Dedifferentiated amniotic fluid mesenchymal stem cell (primary cell): Measurements from ENCODE around the gene GATA2.

Experiments used
- DNase-seq: peaks from one replicate; pipeline ENCODE4 v3.0.0-alpha.2; 2016; ENCODE audit errors: extremely low spot score

GATA2 gene

GRCh38 chr3:128502712-128503111, 9.7 kb upstream of the GATA2 start:
- DNase-seq = no peak

- peak; percentile 44 for DNase-seq
Observed at GRCh38 chr3:128501431-128501830, 8.4 kb upstream of the GATA2 start.

GRCh38 chr3:128500556-128500955, 7.6 kb upstream of the GATA2 start:
- DNase-seq = no peak

- DNase-seq = no peak
Observed at GRCh38 chr3:128499724-128500275, 6.8 kb upstream of the GATA2 start.

- DNase-seq = no peak
Observed at GRCh38 chr3:128498901-128499530, 6.0 kb upstream of the GATA2 start.

- DNase-seq = no peak
Observed at GRCh38 chr3:128498127-128498626, 5.2 kb upstream of the GATA2 start.

GRCh38 chr3:128497305-128498126, 4.5 kb upstream of the GATA2 start:
- no peak for DNase-seq

GRCh38 chr3:128496602-128497304, 3.8 kb upstream of the GATA2 start:
- DNase-seq = no peak

GRCh38 chr3:128496019-128496601, 3.1 kb upstream of the GATA2 start:
- no peak for DNase-seq

- no peak for DNase-seq
Observed at GRCh38 chr3:128495435-128495970, 2.5 kb upstream of the GATA2 start.

GRCh38 chr3:128494367-128494650, 1.3 kb upstream of the GATA2 start:
- DNase-seq = no peak

GRCh38 chr3:128493570-128494366, 767 bp upstream of the GATA2 start:
- DNase-seq = no peak

- DNase-seq = no peak
Observed at GRCh38 chr3:128491941-128492670, 895 bp downstream of the GATA2 start.

GRCh38 chr3:128491691-128491940, 1.4 kb downstream of the GATA2 start:
- DNase-seq = no peak

GRCh38 chr3:128490915-128491690, 1.9 kb downstream of the GATA2 start:
- no peak for DNase-seq

GRCh38 chr3:128490650-128490914, 2.4 kb downstream of the GATA2 start:
- no peak for DNase-seq

- DNase-seq = peak; percentile 38
Observed at GRCh38 chr3:128489927-128490649, 2.9 kb downstream of the GATA2 start.

GRCh38 chr3:128489674-128489926, 3.4 kb downstream of the GATA2 start:
- DNase-seq = no peak

GRCh38 chr3:128488991-128489673, 3.9 kb downstream of the GATA2 start:
- DNase-seq = peak; percentile 61
